ENCODE measurements around the gene FAM227B.
"Not testable (repeated sequence)": the region's sequence is repeated elsewhere in the genome, so short reads cannot be mapped to it uniquely, and the experiment has no call there.

- TF ChIP-seq SAP130 (CRISPR knock-in tag; IDR thresholded peaks at IDR 0.05; ENCODE audit: low read depth); KLF9 (CRISPR knock-in tag; IDR thresholded peaks at IDR 0.05; ENCODE audit: low read depth); HNF1B (CRISPR knock-in tag; IDR thresholded peaks at IDR 0.05); EZH2 (conservative IDR thresholded peaks at IDR 0.05; ENCODE audit: low read depth, low read length); CTCF (CRISPR knock-in tag; IDR thresholded peaks at IDR 0.05); SRF (IDR thresholded peaks at IDR 0.05; ENCODE audit: low read depth, low read length); RAD21 (CRISPR knock-in tag; IDR thresholded peaks at IDR 0.05); CC2D1A (CRISPR knock-in tag; IDR thresholded peaks at IDR 0.05); ATF2 (CRISPR knock-in tag; IDR thresholded peaks at IDR 0.05); POLR2A (IDR thresholded peaks at IDR 0.05; ENCODE audit: insufficient read depth in 1 of 2, low read depth in 2 of 2, low read length in 2 of 2); MTA1 (CRISPR knock-in tag; IDR thresholded peaks at IDR 0.05; ENCODE audit: borderline replicate concordance); MAX (IDR thresholded peaks at IDR 0.05): not testable (repeated sequence)
Measured at GRCh38 chr15:49550342-49550741, 70.3 kb downstream of the FAM227B start.

Measured in HepG2 (cell line).